Neural progenitor cell (in vitro differentiated cells): ENCODE measurements around the gene GLCE.

Source experiments
- EZH2phosphoT487 ChIP-seq: fragments of 200-600 bp; sonication (generic); IDR thresholded peaks from 2 replicates; pipeline ENCODE4 v1.6.1; 2017; ENCODE audit warnings: antibody characterized with exemption
- TF ChIP-seq, protein P1 (sequence below): fragments of 200-600 bp; sonication (generic); IDR thresholded peaks from 2 replicates; pipeline ENCODE4 v1.5.1; 2017; ENCODE audit warnings: antibody characterized with exemption, mild to moderate bottlenecking

DNA sequence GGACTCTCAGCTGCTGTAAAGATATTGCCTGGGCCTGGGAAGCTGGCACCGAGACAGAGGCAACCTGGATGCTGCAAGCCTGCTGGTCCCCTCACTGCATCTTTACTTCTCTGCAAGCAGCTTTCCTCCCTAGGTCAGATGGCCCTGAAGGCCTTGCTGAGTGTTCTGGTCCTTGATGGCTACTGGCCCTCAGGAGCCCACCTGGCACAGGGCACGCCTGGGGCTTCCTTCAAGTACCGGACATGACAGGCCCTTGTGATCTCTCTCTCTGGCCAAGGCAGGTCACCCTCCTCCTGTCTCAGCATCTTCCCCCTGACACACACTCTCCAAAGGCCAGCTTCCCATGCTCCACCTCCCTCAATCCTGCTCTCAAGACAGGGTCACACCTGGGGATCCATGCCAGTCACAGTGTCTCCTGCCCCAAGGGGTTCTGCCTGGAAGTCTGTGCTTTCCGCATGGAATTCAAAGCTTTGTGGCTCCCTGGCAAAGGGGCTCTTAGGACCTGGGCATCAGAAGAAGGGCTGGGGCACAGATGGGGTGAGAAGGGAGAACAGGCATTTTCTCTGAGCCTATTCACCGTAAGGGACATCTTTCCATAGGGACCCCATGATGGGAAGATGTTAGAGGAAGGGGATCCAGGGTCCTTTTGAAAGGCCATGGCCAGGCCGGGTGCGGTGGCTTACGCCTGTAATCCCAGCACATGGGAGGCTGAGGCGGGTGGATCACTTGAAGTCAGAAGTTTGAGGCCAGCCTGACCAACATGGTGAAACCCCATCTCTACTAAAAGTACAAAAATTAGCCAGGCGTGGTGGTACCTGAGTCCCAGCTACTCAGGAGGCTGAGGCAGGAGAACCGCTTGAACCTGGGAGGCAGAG, 133.5 kb downstream of the GLCE start:
- TF ChIP-seq, protein P1, sequence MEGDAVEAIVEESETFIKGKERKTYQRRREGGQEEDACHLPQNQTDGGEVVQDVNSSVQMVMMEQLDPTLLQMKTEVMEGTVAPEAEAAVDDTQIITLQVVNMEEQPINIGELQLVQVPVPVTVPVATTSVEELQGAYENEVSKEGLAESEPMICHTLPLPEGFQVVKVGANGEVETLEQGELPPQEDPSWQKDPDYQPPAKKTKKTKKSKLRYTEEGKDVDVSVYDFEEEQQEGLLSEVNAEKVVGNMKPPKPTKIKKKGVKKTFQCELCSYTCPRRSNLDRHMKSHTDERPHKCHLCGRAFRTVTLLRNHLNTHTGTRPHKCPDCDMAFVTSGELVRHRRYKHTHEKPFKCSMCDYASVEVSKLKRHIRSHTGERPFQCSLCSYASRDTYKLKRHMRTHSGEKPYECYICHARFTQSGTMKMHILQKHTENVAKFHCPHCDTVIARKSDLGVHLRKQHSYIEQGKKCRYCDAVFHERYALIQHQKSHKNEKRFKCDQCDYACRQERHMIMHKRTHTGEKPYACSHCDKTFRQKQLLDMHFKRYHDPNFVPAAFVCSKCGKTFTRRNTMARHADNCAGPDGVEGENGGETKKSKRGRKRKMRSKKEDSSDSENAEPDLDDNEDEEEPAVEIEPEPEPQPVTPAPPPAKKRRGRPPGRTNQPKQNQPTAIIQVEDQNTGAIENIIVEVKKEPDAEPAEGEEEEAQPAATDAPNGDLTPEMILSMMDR: no peak
- no peak for TF ChIP-seq EZH2phosphoT487
